COLO668 (cell line): ENCODE data around the gene KIAA0586.
"Not testable (repeated sequence)": the region's sequence is repeated elsewhere in the genome, so short reads cannot be mapped to it uniquely, and the experiment has no call there.

ENCODE experiments used
- DNase-seq: peaks from one replicate; lab custom pipeline; 2025; ENCODE audit not compliant: unreplicated experiment; lab: John Stamatoyannopoulos, UW

Gene KIAA0586

GRCh38 chr14:58541633-58542022 is 114.1 kb downstream of the KIAA0586 start:
- no peak for DNase-seq

- DNase-seq, result no peak
Measured at GRCh38 chr14:58543253-58543652, 115.7 kb downstream of the KIAA0586 start.

GRCh38 chr14:58547649-58548048 is 120.1 kb downstream of the KIAA0586 start:
- DNase-seq, result no peak

- DNase-seq, result no peak
Measured at GRCh38 chr14:58549105-58549757, 121.7 kb downstream of the KIAA0586 start.

- no peak for DNase-seq
Measured at GRCh38 chr14:58553959-58554358, 126.4 kb downstream of the KIAA0586 start.

GRCh38 chr14:58555647-58556046 is 128.1 kb downstream of the KIAA0586 start:
- no peak for DNase-seq

- no peak for DNase-seq
Measured at GRCh38 chr14:58557242-58557641, 129.7 kb downstream of the KIAA0586 start.

GRCh38 chr14:58560208-58560607 is 132.7 kb downstream of the KIAA0586 start:
- DNase-seq, result no peak

GRCh38 chr14:58562141-58562540 is 134.6 kb downstream of the KIAA0586 start:
- DNase-seq, result no peak

- no peak for DNase-seq
Measured at GRCh38 chr14:58563978-58564377, 136.5 kb downstream of the KIAA0586 start.

- DNase-seq, result no peak
Measured at GRCh38 chr14:58565832-58566231, 138.3 kb downstream of the KIAA0586 start.

- DNase-seq, result no peak
Measured at GRCh38 chr14:58566979-58567378, 139.5 kb downstream of the KIAA0586 start.

GRCh38 chr14:58568322-58568721 is 140.8 kb downstream of the KIAA0586 start:
- DNase-seq, result no peak

- DNase-seq, result no peak
Measured at GRCh38 chr14:58571256-58571655, 143.7 kb downstream of the KIAA0586 start.

- no peak for DNase-seq
Measured at GRCh38 chr14:58571769-58572472, 144.4 kb downstream of the KIAA0586 start.

GRCh38 chr14:58572473-58572853 is 144.9 kb downstream of the KIAA0586 start:
- no peak for DNase-seq

GRCh38 chr14:58572863-58573262 is 145.3 kb downstream of the KIAA0586 start:
- no peak for DNase-seq

GRCh38 chr14:58574623-58575022 is 147.1 kb downstream of the KIAA0586 start:
- no peak for DNase-seq

GRCh38 chr14:58575956-58576355 is 148.4 kb downstream of the KIAA0586 start:
- no peak for DNase-seq

GRCh38 chr14:58580035-58580434 is 152.5 kb downstream of the KIAA0586 start:
- not testable (repeated sequence) for DNase-seq

- DNase-seq, result not testable (repeated sequence)
Measured at GRCh38 chr14:58581389-58581788, 153.9 kb downstream of the KIAA0586 start.

GRCh38 chr14:58584383-58584782 is 156.9 kb downstream of the KIAA0586 start:
- DNase-seq, result no peak

- no peak for DNase-seq
Measured at GRCh38 chr14:58587271-58587670, 159.8 kb downstream of the KIAA0586 start.
